ENCODE results near the gene NLRC4. TPM values are rescaled to one million over a fixed set of nuclear protein-coding genes. Genes with fewer than 3 reads are reported as not detected.

Gene NLRC4
- total and polyA plus RNA-seq, 9 of the 15 experiments (the other 6 are each of a cell fraction or from before 2014, with no cell fraction given) = 0.03 to 0.18 (median 0.06) TPM; not detected in 2

DNA sequence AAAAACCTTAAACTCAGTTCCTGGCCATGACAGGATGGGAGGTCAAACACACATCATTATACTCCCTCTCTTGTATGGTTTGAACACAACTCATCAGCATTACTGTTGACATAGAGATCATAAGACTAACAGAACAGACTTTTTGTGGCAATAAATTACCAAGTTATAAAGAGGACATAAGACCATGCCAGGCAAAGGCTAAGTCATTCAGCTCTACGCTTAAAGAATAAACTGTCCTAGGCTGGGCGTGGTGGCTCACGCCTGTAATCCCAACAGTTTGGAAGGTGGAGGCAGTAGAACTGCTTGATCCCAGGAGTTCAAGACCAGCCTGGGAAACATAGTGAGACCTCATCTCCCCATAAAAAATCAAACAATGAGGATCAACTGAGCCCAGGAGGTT lies 16.4 kb downstream of the NLRC4 start:
- Histone ChIP-seq H3K27ac (ENCODE audit: extremely low read depth, low read depth, low read length) (no peak overlapping the region), H3K9ac (ENCODE audit: insufficient read depth in 1 of 2, low read depth in 2 of 2, low read length in 2 of 2) (no peak overlapping the region), H3K4me3 (no peak overlapping the region), H3K79me2 (ENCODE audit: control insufficient read depth, insufficient read depth, low read length) (no peaks in the 10 kb centered on the region), H2AFZ (ENCODE audit: low read depth, low read length) (no peak overlapping the region), H3K9me3 (replicated peaks; ENCODE audit: control insufficient read depth, insufficient read depth, low read depth, low read length) (no peaks in the 10 kb centered on the region), H3K9me1 (ENCODE audit: control insufficient read depth, insufficient read depth, low read length) (no peaks in the 10 kb centered on the region), H3K27me3 (ENCODE audit: control insufficient read depth in 2 of 2, insufficient read depth in 2 of 2, low read length in 2 of 2) (no peaks in the 10 kb centered on the region; a peak in 1 of 5 replicates), H4K20me1 (replicated peaks; ENCODE audit: control insufficient read depth, insufficient read depth, low read length) (no peaks in the 10 kb centered on the region), H3K36me3 (ENCODE audit: control insufficient read depth, insufficient read depth, low read length) (no peaks in the 10 kb centered on the region), H3K4me1 (replicated peaks in 1 of 2; ENCODE audit: control insufficient read depth in 2 of 2, insufficient read depth in 2 of 2, low read length in 2 of 2) (no peaks in the 10 kb centered on the region), H3K4me2 (ENCODE audit: insufficient read depth, low read length) (no peak overlapping the region)
- CTCF ChIA-PET (ENCODE audit: low intra/inter-chr PET ratio) = no interaction called here
- peak; percentile 62 for FAIRE-seq
- 32% methylated on average over 3 of the region's 3 CpGs for WGBS (ENCODE audit: insufficient coverage, low coverage, missing lambda C conversion rate)
- no TSS peak for BruUV-seq (replicated peaks)
- in situ Hi-C loops (cut with MboI) (no loop called here), intact Hi-C loops (cut with micrococcal nuclease) (no loop called here)
- DNase-seq (ENCODE audit: extremely low read depth in 1 of 4, low spot score in 3 of 4) = no peak
- POLR2A ChIA-PET = interaction anchor here (0.9 to 1.4 kb wide), 2 partner anchors 9 to 14 kb away, joined by 3 to 5 read pairs; no protein-coding TSS in a partner anchor
- no peak for ATAC-seq
- TF ChIP-seq RBM14 (IDR thresholded peaks at IDR 0.05; ENCODE audit: borderline replicate concordance, insufficient read depth, low read depth, low read length) (no peak), POLR3G (IDR thresholded peaks at IDR 0.05; ENCODE audit: extremely low read depth, insufficient read length, insufficient replicate concordance) (no peak), ZNF224 (CRISPR knock-in tag; IDR thresholded peaks at IDR 0.05) (no peak), NFIC (IDR thresholded peaks at IDR 0.05) (no peak), BRD4 (IDR thresholded peaks at IDR 0.05) (no peak), THRAP3 (IDR thresholded peaks at IDR 0.05; ENCODE audit: borderline replicate concordance) (no peak), ZNF445 (CRISPR knock-in tag; IDR thresholded peaks at IDR 0.05; ENCODE audit: low read depth) (no peak), MED1 (CRISPR knock-in tag; IDR thresholded peaks at IDR 0.05; ENCODE audit: borderline replicate concordance) (no peak), ZNF77 (CRISPR knock-in tag; IDR thresholded peaks at IDR 0.05) (no peak), ARHGAP35 (IDR thresholded peaks at IDR 0.05; ENCODE audit: partially characterized antibody) (no peak)
- TF ChIP-seq, protein P1, sequence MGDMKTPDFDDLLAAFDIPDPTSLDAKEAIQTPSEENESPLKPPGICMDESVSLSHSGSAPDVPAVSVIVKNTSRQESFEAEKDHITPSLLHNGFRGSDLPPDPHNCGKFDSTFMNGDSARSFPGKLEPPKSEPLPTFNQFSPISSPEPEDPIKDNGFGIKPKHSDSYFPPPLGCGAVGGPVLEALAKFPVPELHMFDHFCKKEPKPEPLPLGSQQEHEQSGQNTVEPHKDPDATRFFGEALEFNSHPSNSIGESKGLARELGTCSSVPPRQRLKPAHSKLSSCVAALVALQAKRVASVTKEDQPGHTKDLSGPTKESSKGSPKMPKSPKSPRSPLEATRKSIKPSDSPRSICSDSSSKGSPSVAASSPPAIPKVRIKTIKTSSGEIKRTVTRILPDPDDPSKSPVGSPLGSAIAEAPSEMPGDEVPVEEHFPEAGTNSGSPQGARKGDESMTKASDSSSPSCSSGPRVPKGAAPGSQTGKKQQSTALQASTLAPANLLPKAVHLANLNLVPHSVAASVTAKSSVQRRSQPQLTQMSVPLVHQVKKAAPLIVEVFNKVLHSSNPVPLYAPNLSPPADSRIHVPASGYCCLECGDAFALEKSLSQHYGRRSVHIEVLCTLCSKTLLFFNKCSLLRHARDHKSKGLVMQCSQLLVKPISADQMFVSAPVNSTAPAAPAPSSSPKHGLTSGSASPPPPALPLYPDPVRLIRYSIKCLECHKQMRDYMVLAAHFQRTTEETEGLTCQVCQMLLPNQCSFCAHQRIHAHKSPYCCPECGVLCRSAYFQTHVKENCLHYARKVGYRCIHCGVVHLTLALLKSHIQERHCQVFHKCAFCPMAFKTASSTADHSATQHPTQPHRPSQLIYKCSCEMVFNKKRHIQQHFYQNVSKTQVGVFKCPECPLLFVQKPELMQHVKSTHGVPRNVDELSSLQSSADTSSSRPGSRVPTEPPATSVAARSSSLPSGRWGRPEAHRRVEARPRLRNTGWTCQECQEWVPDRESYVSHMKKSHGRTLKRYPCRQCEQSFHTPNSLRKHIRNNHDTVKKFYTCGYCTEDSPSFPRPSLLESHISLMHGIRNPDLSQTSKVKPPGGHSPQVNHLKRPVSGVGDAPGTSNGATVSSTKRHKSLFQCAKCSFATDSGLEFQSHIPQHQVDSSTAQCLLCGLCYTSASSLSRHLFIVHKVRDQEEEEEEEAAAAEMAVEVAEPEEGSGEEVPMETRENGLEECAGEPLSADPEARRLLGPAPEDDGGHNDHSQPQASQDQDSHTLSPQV (IDR thresholded peaks at IDR 0.05) = no peak
- TF ChIP-seq, protein P2, sequence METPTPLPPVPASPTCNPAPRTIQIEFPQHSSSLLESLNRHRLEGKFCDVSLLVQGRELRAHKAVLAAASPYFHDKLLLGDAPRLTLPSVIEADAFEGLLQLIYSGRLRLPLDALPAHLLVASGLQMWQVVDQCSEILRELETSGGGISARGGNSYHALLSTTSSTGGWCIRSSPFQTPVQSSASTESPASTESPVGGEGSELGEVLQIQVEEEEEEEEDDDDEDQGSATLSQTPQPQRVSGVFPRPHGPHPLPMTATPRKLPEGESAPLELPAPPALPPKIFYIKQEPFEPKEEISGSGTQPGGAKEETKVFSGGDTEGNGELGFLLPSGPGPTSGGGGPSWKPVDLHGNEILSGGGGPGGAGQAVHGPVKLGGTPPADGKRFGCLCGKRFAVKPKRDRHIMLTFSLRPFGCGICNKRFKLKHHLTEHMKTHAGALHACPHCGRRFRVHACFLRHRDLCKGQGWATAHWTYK (CRISPR knock-in tag; IDR thresholded peaks at IDR 0.05) = no peak
- TF ChIP-seq, protein P3, sequence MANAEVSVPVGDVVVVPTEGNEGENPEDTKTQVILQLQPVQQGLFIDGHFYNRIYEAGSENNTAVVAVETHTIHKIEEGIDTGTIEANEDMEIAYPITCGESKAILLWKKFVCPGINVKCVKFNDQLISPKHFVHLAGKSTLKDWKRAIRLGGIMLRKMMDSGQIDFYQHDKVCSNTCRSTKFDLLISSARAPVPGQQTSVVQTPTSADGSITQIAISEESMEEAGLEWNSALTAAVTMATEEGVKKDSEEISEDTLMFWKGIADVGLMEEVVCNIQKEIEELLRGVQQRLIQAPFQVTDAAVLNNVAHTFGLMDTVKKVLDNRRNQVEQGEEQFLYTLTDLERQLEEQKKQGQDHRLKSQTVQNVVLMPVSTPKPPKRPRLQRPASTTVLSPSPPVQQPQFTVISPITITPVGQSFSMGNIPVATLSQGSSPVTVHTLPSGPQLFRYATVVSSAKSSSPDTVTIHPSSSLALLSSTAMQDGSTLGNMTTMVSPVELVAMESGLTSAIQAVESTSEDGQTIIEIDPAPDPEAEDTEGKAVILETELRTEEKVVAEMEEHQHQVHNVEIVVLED (CRISPR knock-in tag; IDR thresholded peaks at IDR 0.05) = no peak
- TF ChIP-seq, protein P4, sequence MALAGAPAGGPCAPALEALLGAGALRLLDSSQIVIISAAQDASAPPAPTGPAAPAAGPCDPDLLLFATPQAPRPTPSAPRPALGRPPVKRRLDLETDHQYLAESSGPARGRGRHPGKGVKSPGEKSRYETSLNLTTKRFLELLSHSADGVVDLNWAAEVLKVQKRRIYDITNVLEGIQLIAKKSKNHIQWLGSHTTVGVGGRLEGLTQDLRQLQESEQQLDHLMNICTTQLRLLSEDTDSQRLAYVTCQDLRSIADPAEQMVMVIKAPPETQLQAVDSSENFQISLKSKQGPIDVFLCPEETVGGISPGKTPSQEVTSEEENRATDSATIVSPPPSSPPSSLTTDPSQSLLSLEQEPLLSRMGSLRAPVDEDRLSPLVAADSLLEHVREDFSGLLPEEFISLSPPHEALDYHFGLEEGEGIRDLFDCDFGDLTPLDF (CRISPR knock-in tag; IDR thresholded peaks at IDR 0.05) = no peak
